Upper lobe of left lung (tissue), 4 donors: ENCODE data around the gene CAB39L.

Source experiments
- EP300 ChIP-seq, 4 donors: sonication (generic); formaldehyde crosslinking; IDR thresholded peaks; one replicate each; pipeline ENCODE4 v1.5.1; 2017; ENCODE audit warnings: antibody characterized with exemption in 4 of 4, control low read depth in 2 of 4
- POLR2A ChIP-seq, 4 donors: fragments of 450-650 bp; IDR thresholded peaks; one replicate each; pipeline ENCODE4 v1.5.1; 2016 to 2017; ENCODE audit warnings: antibody characterized with exemption in 4 of 4, mild to moderate bottlenecking in 2 of 4
- POLR2AphosphoS5 ChIP-seq, 2 donors: sonication (generic); formaldehyde crosslinking; IDR thresholded peaks; one replicate each; pipeline ENCODE4 v1.5.1; 2017; ENCODE audit warnings: antibody characterized with exemption in 2 of 2
- TF ChIP-seq, protein P1 (sequence below), 6 experiments: fragments of 450-650 bp in 4 of 6; fragments of 200-600 bp in 2 of 6; sonication (generic) in 2 of 6; IDR thresholded peaks; one replicate each; pipeline ENCODE4 v1.5.1; 2016 to 2019; ENCODE audit warnings: antibody characterized with exemption in 6 of 6

DNA sequence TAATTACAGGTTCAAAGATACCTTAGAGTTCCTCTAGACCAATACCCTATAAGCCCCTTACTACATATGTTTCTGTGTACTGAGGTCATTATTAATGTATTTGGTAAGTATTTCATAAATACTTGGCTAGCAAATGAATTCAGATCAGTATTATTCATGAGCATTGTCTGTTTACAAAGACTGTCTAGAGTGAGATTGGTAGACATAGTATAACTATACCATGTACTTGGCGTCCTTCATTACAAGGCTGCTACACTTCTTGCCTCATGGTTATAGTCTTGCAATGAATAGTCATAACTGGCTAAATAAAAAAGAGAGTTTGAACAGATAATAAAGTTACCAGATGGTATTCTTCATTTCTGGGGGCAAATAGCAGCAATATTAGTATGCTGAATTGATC lies 12.3 kb upstream of the CAB39L start:
- TF ChIP-seq, protein P1, sequence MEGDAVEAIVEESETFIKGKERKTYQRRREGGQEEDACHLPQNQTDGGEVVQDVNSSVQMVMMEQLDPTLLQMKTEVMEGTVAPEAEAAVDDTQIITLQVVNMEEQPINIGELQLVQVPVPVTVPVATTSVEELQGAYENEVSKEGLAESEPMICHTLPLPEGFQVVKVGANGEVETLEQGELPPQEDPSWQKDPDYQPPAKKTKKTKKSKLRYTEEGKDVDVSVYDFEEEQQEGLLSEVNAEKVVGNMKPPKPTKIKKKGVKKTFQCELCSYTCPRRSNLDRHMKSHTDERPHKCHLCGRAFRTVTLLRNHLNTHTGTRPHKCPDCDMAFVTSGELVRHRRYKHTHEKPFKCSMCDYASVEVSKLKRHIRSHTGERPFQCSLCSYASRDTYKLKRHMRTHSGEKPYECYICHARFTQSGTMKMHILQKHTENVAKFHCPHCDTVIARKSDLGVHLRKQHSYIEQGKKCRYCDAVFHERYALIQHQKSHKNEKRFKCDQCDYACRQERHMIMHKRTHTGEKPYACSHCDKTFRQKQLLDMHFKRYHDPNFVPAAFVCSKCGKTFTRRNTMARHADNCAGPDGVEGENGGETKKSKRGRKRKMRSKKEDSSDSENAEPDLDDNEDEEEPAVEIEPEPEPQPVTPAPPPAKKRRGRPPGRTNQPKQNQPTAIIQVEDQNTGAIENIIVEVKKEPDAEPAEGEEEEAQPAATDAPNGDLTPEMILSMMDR (IDR thresholded peaks at IDR 0.05), result no peak
- no peak for TF ChIP-seq POLR2AphosphoS5 (IDR thresholded peaks at IDR 0.05)
- TF ChIP-seq POLR2A (IDR thresholded peaks at IDR 0.05), result no peak
- TF ChIP-seq EP300 (IDR thresholded peaks at IDR 0.05), result no peak
